T-helper 1 cell treated with Interleukin-12 subunit alpha and Interleukin-12 subunit beta and Interleukin-4 antibody, amounts not matched to agents 30 μg/mL and 1 μg/mL, for 36 hours (primary cell): ENCODE measurements around the gene SH3PXD2A.

Experiments used
- H3K27ac Mint-ChIP-seq: one replicate; pipeline ENCODE4 v1.8.0; 2021; ENCODE audit warnings: mild to moderate bottlenecking, mixed read lengths
- H3K27me3 Mint-ChIP-seq: one replicate; pipeline ENCODE4 v1.8.0; 2021; ENCODE audit warnings: low read depth, mixed read lengths
- H3K36me3 Mint-ChIP-seq: one replicate; pipeline ENCODE4 v1.8.0; 2021; ENCODE audit warnings: low read depth, mixed read lengths
- H3K4me1 Mint-ChIP-seq: one replicate; pipeline ENCODE4 v1.8.0; 2021; ENCODE audit warnings: low read depth, mixed read lengths
- H3K4me3 Mint-ChIP-seq: one replicate; pipeline ENCODE4 v1.8.0; 2021; ENCODE audit warnings: mild to moderate bottlenecking, moderate library complexity, mixed read lengths
- H3K9me3 Mint-ChIP-seq: one replicate; pipeline ENCODE4 v1.8.0; 2021; ENCODE audit warnings: mixed read lengths

SH3PXD2A gene

DNA sequence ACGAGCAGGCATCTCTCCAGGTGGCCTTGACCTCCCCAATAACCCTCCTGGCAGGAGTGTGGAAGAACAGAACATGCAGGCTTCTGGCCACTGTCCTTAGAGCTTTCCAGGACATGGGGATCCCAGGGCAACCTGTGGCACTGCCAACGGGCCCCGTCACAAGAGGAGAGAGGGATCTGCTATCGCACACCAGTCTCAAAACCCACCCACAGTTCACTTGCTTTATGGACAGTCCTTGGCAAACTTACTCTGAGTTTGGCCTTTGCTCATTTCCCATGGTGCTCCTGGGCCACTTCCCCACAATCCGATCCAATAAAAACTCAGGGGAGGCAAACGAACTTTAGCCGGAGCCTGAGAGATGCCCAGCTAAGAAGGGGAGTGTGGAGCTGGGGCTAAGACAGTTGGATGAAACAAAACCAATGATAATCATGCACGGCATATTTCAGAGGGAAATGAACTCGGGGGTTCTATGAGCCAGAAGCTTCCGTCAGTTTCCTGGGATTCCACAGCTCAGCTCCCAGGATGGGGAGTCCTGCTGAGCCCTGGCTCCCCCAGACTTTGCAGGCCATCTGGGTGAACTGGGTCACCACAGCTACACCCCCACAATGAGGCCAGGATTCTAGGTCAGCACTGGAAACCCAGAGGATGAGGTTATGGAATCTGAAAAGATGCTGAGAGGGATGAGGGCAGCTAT, 203.4 kb downstream of the SH3PXD2A start:
- Mint-ChIP-seq H3K36me3 (peaks cover 5% of the 10 kb centered on the region), H3K9me3 (peaks cover 1% of the 10 kb centered on the region), H3K4me3 (no peak overlapping the region), H3K4me1 (peaks cover 7% of the 10 kb centered on the region), H3K27me3 (no peaks in the 10 kb centered on the region), H3K27ac (no peak overlapping the region)

DNA sequence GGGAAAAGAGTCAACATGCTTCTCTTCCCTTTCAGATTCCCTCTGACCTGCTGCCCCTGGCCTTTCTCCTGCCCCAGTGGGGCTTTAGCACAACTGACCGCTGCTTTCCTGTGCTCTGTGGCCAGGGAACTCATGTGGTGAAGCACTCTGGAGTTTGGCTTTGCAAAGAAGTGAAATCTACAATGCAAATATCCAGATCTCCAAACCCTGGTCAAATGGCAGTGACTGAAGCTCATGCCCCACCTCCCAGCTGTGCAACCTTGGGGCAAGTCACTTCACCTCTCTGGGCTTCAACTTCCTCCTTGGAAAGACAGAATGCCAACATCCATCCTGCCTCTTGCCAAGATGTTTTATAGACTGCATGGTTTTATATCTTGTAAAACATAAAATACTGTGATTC, 204.0 kb downstream of the SH3PXD2A start:
- H3K36me3 Mint-ChIP-seq, result peaks cover 3% of the 10 kb centered on the region
- H3K27ac Mint-ChIP-seq, result no peak overlapping the region
- no peaks in the 10 kb centered on the region for H3K9me3 Mint-ChIP-seq
- H3K4me3 Mint-ChIP-seq, result no peak overlapping the region
- peaks cover 7% of the 10 kb centered on the region for H3K4me1 Mint-ChIP-seq
- H3K27me3 Mint-ChIP-seq, result no peaks in the 10 kb centered on the region

DNA sequence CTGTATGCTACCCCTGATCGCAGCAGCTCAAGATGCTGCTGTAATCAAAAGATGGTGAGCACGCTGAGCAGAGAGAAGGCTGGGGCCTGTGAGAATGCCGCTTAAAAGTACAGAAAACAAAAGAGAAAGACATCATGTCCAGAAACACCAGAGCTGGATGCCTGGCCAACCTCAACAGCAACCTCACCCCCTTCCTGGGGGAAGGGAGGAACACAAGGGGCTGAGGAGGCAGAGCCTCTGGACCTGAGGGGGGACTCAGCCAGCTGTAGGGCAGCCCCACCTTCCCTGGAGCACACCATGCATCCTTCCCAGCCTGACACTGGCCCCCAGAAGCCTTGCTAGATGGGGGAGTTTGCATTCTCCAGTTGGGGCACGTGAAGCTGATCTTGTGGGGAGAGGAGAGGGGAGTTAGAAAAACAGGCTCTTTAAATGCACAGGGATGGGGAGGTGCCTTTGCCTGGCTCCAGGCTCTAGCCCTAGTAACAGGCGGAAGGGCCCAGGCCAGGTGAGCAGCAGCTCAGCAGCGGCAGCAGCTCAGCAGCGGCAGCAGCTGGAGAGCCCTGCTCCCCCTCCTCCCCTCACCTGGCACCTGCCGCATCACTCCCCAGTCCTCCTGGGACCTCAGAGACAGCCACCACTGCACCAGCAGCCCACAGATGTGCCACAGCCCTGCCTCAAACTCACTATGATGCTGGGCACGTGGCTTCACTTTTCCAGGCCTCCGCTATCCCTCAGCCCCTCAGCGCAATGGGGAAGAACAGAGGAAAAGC, 205.5 kb downstream of the SH3PXD2A start:
- Mint-ChIP-seq H3K27ac (no peak overlapping the region), H3K36me3 (no peaks in the 10 kb centered on the region), H3K9me3 (no peaks in the 10 kb centered on the region), H3K4me3 (no peak overlapping the region), H3K4me1 (peaks cover 7% of the 10 kb centered on the region), H3K27me3 (no peaks in the 10 kb centered on the region)

DNA sequence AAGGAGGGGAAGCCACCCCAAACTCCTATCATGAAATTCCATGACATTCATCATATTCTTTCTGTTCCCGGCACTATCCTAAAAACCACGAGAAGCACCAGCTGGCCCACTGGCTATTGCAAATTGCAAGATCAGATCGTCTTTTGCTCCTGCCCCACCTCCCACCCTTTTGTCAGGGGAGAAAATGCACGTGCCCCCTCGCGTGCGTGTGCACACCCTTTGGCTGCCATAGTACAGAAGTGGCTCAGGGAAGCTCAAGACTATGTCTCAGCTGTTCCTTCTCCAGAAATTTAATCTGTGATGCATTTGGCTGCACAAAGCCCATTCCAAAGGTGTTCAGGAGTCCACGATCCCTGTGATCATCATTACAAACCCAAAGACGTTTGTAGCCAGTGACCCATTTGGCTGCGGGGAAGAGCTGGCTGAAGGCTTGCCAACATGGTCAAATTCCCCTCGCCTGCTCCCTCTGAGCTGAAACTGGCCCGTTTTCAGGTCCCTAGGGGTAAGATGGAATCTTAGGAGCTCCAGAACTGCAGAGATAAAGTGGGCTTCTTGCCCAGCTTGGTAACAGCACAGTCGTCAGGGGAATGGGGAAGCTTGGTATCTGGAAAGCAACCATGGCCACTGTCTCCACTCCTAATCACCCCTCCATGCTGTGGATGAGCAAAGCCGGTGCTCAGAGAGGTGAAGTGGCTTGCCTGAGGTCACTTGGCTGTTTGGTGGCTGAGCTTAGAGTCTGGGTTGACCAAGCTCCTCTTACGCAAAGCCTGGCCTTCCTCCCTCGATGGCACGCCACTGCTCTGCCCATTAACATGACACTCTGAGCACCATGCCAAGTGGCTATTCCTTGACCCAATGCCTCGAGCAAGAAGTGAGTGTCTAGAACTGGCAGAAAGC, 206.5 kb downstream of the SH3PXD2A start:
- H3K9me3 Mint-ChIP-seq, result no peaks in the 10 kb centered on the region
- no peak overlapping the region for H3K4me3 Mint-ChIP-seq
- no peak overlapping the region for H3K27ac Mint-ChIP-seq
- H3K4me1 Mint-ChIP-seq, result peaks cover 7% of the 10 kb centered on the region
- H3K36me3 Mint-ChIP-seq, result no peaks in the 10 kb centered on the region
- no peaks in the 10 kb centered on the region for H3K27me3 Mint-ChIP-seq

DNA sequence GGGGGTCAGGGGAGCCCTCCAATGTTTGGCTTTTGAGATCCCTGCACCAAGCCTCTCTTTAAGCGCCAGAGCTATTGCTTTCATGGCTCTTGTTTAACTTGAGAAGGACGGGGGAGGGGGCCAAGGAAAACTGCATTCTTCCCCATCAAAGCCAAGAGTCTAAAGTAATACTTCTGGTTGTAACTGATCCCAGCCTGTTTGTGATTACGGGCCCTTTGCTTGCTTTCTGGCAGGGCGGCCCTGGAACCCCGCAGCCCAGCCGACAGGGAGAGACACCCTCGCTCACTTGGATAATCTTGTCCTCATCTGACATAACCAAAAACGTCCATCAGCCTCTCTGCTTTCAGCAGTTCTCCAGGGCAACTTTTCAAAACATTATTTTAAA, 207.1 kb downstream of the SH3PXD2A start:
- no peaks in the 10 kb centered on the region for H3K27me3 Mint-ChIP-seq
- no peaks in the 10 kb centered on the region for H3K9me3 Mint-ChIP-seq
- H3K36me3 Mint-ChIP-seq, result peaks cover 2% of the 10 kb centered on the region
- H3K27ac Mint-ChIP-seq, result no peak overlapping the region
- H3K4me1 Mint-ChIP-seq, result peaks cover 7% of the 10 kb centered on the region
- H3K4me3 Mint-ChIP-seq, result no peak overlapping the region

DNA sequence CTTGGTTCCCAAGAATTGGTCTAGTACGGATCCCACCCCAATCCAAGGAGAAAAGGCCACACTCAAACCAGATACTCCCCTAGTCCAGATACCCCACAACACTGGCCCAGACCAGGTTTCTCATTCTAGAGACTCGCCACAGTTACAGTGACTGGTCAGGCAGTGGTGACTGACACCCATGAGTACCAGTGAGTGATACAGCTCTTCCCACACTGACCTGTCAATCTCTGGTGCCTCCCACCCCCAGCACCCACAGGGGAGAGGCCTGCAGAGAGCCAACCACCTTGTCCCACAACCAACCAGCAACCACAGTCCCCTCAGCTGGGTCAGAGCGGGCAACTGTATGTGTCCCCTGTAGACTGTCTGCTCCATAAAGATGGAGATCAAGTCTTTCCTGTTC, 209.1 kb downstream of the SH3PXD2A start:
- H3K9me3 Mint-ChIP-seq, result no peaks in the 10 kb centered on the region
- peaks cover 3% of the 10 kb centered on the region for H3K36me3 Mint-ChIP-seq
- no peaks in the 10 kb centered on the region for H3K27me3 Mint-ChIP-seq
- no peak overlapping the region for H3K4me3 Mint-ChIP-seq
- no peak overlapping the region for H3K27ac Mint-ChIP-seq
- peaks cover 3% of the 10 kb centered on the region for H3K4me1 Mint-ChIP-seq

DNA sequence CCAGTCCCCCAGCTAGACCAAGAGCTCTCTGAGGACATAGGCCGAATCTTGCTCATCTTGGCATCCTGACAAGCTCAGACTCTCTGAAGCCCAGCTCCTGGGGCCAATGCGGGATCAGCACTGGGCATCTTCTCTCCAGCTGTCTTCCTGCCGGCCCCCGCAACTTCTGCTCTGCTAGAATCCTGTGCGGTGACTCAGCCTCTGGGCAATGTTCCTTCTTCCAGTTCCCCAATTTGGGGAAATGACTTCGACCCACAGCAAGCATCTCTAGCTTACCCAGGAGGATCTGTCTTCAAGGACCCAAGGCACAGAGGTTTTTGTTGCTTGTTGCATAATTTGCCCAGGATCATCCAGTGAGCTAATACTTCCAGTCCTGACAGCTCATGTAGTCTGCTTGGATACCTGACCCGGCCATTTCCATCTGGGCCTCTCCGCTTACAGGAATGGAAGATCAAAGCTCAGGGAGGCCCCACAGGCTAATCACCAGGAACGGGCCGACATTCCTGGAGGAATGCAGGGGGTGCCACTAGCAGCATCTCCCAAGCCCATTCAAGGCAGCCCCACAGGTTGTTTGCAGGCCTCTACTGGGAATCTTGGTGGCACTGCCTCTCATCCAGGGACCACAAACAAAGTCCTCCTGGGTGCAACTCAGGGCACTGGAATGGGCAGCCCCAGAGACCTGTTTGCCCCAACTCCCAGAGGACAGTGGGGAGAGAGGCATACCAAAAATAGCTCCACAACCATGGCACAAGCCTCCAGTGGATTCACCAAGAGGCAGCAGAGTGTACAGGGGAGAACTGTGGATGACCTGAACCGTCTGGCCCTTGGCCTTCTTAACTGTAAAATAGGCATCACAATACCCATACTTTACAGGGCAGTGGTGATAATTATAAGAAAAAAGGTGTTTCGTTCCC, 210.0 kb downstream of the SH3PXD2A start:
- H3K36me3 Mint-ChIP-seq, result peaks cover 3% of the 10 kb centered on the region
- no peak overlapping the region for H3K4me3 Mint-ChIP-seq
- no peaks in the 10 kb centered on the region for H3K27me3 Mint-ChIP-seq
- H3K4me1 Mint-ChIP-seq, result no peaks in the 10 kb centered on the region
- no peaks in the 10 kb centered on the region for H3K9me3 Mint-ChIP-seq
- no peak overlapping the region for H3K27ac Mint-ChIP-seq

DNA sequence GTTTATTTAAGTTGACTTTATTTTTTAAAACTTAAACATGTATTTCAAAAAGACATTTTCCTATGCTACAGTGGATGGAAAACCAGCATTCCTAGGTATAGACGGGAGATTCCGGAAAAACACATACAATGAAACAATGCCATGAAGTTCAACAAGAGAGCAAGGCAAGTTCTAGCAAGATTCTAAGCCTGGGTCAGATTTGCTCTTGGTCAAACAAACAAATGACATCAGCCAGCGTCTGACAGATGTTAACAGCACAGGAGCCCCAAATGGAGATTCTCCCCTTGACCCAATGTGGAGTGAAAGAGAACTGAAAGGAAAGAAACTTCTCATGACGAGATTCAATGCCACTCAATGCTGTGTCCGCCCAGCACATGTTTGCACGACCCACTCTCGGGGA, 212.0 kb downstream of the SH3PXD2A start:
- no peaks in the 10 kb centered on the region for H3K9me3 Mint-ChIP-seq
- H3K4me3 Mint-ChIP-seq, result no peak overlapping the region
- peaks cover 3% of the 10 kb centered on the region for H3K36me3 Mint-ChIP-seq
- no peak overlapping the region for H3K27ac Mint-ChIP-seq
- H3K4me1 Mint-ChIP-seq, result no peaks in the 10 kb centered on the region
- H3K27me3 Mint-ChIP-seq, result no peaks in the 10 kb centered on the region

DNA sequence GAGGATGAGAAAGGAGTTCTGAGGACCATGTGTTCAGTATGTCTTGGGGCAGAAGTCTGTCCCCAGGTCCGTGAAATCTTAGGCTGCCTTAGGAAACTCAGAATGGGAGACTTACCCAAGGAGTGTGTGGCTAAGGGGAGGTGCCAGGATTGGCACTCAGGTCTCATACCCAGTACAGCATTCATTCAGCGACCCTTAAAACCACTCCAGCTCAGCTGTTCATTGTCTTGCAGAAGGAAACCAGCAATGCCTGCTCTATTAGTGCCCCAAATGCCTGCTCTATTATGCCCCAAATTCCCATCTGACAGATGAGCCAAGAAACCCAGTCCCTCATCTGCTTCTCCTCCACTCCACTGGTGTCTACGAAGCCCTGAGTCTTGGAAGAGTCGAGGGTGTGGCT, 214.1 kb downstream of the SH3PXD2A start:
- Mint-ChIP-seq H3K4me1 (no peaks in the 10 kb centered on the region), H3K9me3 (no peaks in the 10 kb centered on the region), H3K36me3 (peaks cover 3% of the 10 kb centered on the region), H3K27me3 (no peaks in the 10 kb centered on the region), H3K27ac (no peak overlapping the region), H3K4me3 (no peak overlapping the region)

DNA sequence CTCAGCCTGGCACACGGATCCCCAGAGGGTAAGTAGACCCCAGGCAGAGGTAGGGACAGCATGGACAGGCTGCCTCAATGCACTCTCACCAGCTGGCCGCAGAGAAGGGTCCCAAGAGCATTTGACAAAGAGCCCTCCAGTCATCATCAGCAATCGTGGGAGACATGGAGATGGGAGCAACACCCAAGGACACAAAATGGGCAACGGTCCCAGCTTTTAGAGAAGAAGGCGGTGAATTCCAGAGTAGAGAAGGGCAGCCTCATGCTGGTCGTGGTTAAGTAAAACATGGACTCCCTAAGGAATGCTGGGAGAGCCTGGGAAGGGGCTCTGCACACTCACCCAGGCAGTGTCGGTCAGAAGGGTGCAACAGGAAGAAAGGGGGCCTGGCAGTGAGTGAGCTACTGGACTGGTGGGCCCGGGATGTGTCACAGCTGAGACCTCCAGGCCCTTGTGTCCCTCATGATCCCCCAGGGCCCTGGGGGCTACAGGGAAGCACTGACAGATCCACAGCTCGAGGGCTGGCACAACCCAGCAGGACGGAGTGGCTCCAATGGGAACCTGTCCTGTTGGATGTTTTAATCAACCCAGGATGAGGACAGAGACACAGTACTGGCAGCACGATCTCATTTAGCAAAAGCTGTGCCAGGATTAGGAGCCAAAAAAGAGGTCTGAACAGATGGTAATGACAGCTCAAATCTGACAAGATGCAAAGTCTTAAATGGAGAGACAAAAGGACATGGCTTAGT, 214.8 kb downstream of the SH3PXD2A start:
- Mint-ChIP-seq H3K9me3 (no peaks in the 10 kb centered on the region), H3K4me3 (no peak overlapping the region), H3K36me3 (peaks cover 3% of the 10 kb centered on the region), H3K27me3 (no peaks in the 10 kb centered on the region), H3K4me1 (no peaks in the 10 kb centered on the region), H3K27ac (no peak overlapping the region)

DNA sequence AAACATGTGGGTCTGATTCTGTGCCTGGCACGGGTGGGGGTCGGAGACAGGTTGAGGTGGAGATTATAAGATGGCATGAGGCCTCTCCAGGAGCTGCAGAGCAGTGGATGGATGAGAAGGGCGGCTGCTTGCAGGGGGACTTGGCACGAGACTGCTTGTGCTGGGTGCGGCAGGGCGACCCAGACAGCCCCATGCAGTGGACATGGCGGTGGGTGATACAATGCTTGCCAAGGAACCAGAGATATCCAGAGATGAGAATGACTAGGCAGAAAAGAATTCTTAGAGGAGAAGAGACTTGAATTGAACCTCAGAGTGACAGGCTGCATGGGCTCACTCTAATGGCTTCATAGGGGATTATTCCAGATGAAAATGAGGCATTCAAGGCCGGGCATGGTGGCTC, 216.4 kb downstream of the SH3PXD2A start:
- no peak overlapping the region for H3K27ac Mint-ChIP-seq
- H3K9me3 Mint-ChIP-seq, result no peaks in the 10 kb centered on the region
- no peak overlapping the region for H3K4me3 Mint-ChIP-seq
- H3K4me1 Mint-ChIP-seq, result no peaks in the 10 kb centered on the region
- H3K36me3 Mint-ChIP-seq, result peaks cover 3% of the 10 kb centered on the region
- no peaks in the 10 kb centered on the region for H3K27me3 Mint-ChIP-seq

DNA sequence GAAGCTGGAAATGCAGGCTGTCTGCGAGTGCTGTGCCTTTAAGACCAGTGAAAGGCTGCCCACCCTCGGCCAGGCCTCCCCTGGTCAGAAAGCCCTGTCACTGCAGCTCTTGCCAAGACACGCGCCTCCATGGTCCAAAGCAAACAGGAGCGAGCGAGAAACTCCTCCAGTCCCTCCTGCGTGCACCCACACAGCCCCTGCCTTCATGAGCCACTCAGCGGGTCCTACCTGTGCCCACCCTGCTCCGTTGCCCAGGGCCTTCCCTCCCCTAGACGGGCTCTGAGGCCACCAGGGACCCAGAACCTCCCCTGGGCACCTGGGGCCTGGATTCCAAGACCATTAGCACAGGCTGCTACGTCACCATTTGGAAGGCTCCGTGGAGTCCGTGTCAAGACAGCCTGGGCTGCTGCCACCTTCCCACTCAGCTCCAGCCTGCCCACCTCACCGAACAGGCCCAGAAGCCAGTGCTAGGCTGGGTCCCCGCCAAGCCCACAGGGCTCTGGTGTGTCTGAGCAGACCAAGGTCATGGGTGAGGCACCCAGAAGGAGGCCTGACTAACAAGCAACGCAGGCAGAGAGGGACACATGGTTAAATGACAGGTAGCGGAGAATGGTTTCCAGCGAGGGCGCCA, 217.3 kb downstream of the SH3PXD2A start:
- no peaks in the 10 kb centered on the region for H3K27me3 Mint-ChIP-seq
- no peaks in the 10 kb centered on the region for H3K36me3 Mint-ChIP-seq
- H3K27ac Mint-ChIP-seq, result no peak overlapping the region
- H3K4me3 Mint-ChIP-seq, result no peak overlapping the region
- no peaks in the 10 kb centered on the region for H3K4me1 Mint-ChIP-seq
- H3K9me3 Mint-ChIP-seq, result no peaks in the 10 kb centered on the region

DNA sequence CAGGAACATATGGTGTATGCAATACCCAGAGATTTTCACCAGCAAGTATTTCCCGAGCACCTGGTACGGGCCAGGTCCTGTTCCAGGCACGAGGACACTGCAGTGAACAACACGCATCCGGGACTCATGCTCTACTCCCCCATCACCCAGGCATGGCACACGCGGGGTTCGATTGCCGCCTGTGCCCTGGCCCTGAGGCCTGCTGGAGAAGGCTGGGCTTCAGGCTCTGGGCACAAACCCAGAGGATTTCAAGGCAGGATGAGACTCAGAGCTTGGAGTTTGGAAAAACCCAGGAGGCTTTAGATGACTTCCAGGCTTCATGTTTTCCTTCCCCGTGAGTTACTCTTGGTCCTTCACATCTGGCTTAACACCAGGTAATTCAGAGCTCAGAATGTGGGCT, 218.4 kb downstream of the SH3PXD2A start:
- no peaks in the 10 kb centered on the region for H3K9me3 Mint-ChIP-seq

More for the DNA sequence above, 218.4 kb downstream of the SH3PXD2A start:
- peaks cover 4% of the 10 kb centered on the region for H3K4me1 Mint-ChIP-seq
- no peak overlapping the region for H3K27ac Mint-ChIP-seq
- H3K36me3 Mint-ChIP-seq, result no peaks in the 10 kb centered on the region
- H3K27me3 Mint-ChIP-seq, result no peaks in the 10 kb centered on the region
- no peak overlapping the region for H3K4me3 Mint-ChIP-seq
